K562 (cell line): Measurements from ENCODE around the gene CAMSAP2. TPM values are rescaled to one million over a fixed set of nuclear protein-coding genes. Genes with fewer than 3 reads are reported as not detected.

ENCODE experiments used
- ATAC-seq: fragments of 200-7000 bp; cut with Tn5 transposase; 3 replicates; pipeline ENCODE4 v1.9.1; 2020; ENCODE audit warnings: moderate library complexity
- BruUV-seq: library from RNA; stranded (reverse); fragments of 400-500 nt; replicated peaks from 2 replicates; lab custom pipeline; 2021; lab: Mats Ljungman, UMichigan
- CTCF ChIA-PET: fragments of 300-600 bp; formaldehyde crosslinking; extraction: SDS; loops from one replicate; lab custom pipeline; 2021; ENCODE audit warnings: low intra/inter-chr PET ratio; lab: Yijun Ruan, JAX
- POLR2A ChIA-PET: fragments of 300-600, 350-650 bp; sonication (Branson Sonifier 250); formaldehyde crosslinking; extraction: SDS; loops from one replicate; lab custom pipeline; 2021; ENCODE audit warnings: antibody characterized with exemption, inconsistent platforms; lab: Yijun Ruan, JAX
- DNase-seq, 4 experiments: peaks; one replicate each; pipeline versions ENCODE4 v3.0.0 to v3.0.0-alpha.2; 2011 to 2018; ENCODE audit warnings: low spot score in 3 of 4, mixed read lengths in 3 of 4; ENCODE audit errors: extremely low read depth in 1 of 4
- FAIRE-seq: peaks from 2 replicates; lab custom pipeline; 2011; peaks lifted over from hg19 to GRCh38; lab: Jason Lieb, UNC
- H2AFZ ChIP-seq: 2 replicates; pipeline ENCODE4 v1.6.0; 2011; ENCODE audit warnings: low read depth, low read length, control low read depth, inconsistent platforms
- H3K27ac ChIP-seq: fragments of 200-600 bp; 3 replicates; pipeline ENCODE4 v1.8.0; 2011; ENCODE audit warnings: low read depth, mild to moderate bottlenecking, control low read depth, inconsistent platforms, low read length, moderate library complexity, mixed read lengths; ENCODE audit errors: extremely low read depth
- H3K27me3 ChIP-seq, 2 experiments: fragments of 300-600 bp in 1 of 2; 2 replicates in 1 of 2; 3 replicates in 1 of 2; pipeline versions ENCODE4 v1.6.0 to v1.8.0; 2011; ENCODE audit warnings: inconsistent platforms in 2 of 2, low read length in 2 of 2, mild to moderate bottlenecking in 1 of 2, mixed read lengths in 1 of 2, moderate library complexity in 1 of 2; ENCODE audit not compliant: control insufficient read depth in 2 of 2, insufficient read depth in 2 of 2
- H3K36me3 ChIP-seq: fragments of 300-600 bp; 3 replicates; pipeline ENCODE4 v1.8.0; 2011; ENCODE audit warnings: mild to moderate bottlenecking, low read length, inconsistent platforms; ENCODE audit not compliant: control insufficient read depth, insufficient read depth
- H3K4me1 ChIP-seq, 2 experiments: fragments of 200-600 bp in 1 of 2; replicated peaks in 1 of 2; 2 replicates in 1 of 2; 3 replicates in 1 of 2; pipeline versions ENCODE4 v1.5.1 to v1.8.0; 2011; ENCODE audit warnings: inconsistent platforms in 2 of 2, low read length in 2 of 2, mild to moderate bottlenecking in 1 of 2, mixed read lengths in 1 of 2, moderate library complexity in 1 of 2; ENCODE audit not compliant: control insufficient read depth in 2 of 2, insufficient read depth in 2 of 2
- H3K4me2 ChIP-seq: 2 replicates; pipeline ENCODE4 v1.6.1; 2011; ENCODE audit warnings: low read length, control low read depth, inconsistent platforms, mixed read lengths; ENCODE audit not compliant: insufficient read depth
- H3K4me3 ChIP-seq: fragments of 200-600 bp; sonication (generic), shearing (Covaris generic); 2 replicates; pipeline ENCODE4 v1.5.1; 2016; ENCODE audit warnings: control low read depth, inconsistent platforms
- H3K79me2 ChIP-seq: fragments of 200-600 bp; 3 replicates; pipeline ENCODE4 v1.8.0; 2011; ENCODE audit warnings: low read length, inconsistent platforms; ENCODE audit not compliant: control insufficient read depth, insufficient read depth
- H3K9ac ChIP-seq, 2 experiments: 2 replicates each; pipeline versions ENCODE4 v1.6.0 to v1.6.1; 2011; ENCODE audit warnings: low read depth in 2 of 2, low read length in 2 of 2, control low read depth in 1 of 2, inconsistent platforms in 1 of 2, mild to moderate bottlenecking in 1 of 2, mixed read lengths in 1 of 2; ENCODE audit not compliant: insufficient read depth in 1 of 2
- H3K9me1 ChIP-seq: one replicate; pipeline ENCODE4 v1.6.0; 2011; ENCODE audit warnings: inconsistent platforms, mild to moderate bottlenecking, low read length, moderate library complexity; ENCODE audit not compliant: control insufficient read depth, insufficient read depth
- H3K9me3 ChIP-seq: replicated peaks from 2 replicates; pipeline ENCODE4 v1.5.1; 2011; ENCODE audit warnings: low read depth, low read length, inconsistent platforms; ENCODE audit not compliant: control insufficient read depth, insufficient read depth
- H4K20me1 ChIP-seq: replicated peaks from 2 replicates; pipeline ENCODE4 v1.6.1; 2011; ENCODE audit warnings: low read length, inconsistent platforms, mixed read lengths; ENCODE audit not compliant: control insufficient read depth, insufficient read depth
- CEBPG ChIP-seq, 3 experiments: fragments of 200-800 bp in 1 of 3; sonication (Bioruptor generic) in 1 of 3; sonication (generic) in 1 of 3; formaldehyde crosslinking in 1 of 3; IDR thresholded peaks in 2 of 3; conservative IDR thresholded peaks in 1 of 3; 2 replicates each; pipeline versions ENCODE4 v1.6.1 to v1.8.0; 2016 to 2022; ENCODE audit warnings: missing compliant biosample characterization in 2 of 3, missing genetic modification characterization in 2 of 3, mild to moderate bottlenecking in 1 of 3, missing genetic modification reagents in 1 of 3
- GABPB2 ChIP-seq: fragments of 250-450 bp; sonication (Bioruptor Pico); conservative IDR thresholded peaks from 2 replicates; pipeline ENCODE4 v1.5.1; 2021; ENCODE audit warnings: mild to moderate bottlenecking
- HINFP ChIP-seq: fragments of 450-650 bp; conservative IDR thresholded peaks from 2 replicates; pipeline ENCODE4 v1.6.1; 2016; ENCODE audit warnings: missing genetic modification characterization, low read depth, mild to moderate bottlenecking, control low read depth, missing compliant biosample characterization
- HMBOX1 ChIP-seq: sonication (generic); IDR thresholded peaks from 2 replicates; pipeline ENCODE4 v1.6.1; 2016
- PML ChIP-seq: IDR thresholded peaks from 2 replicates; pipeline ENCODE4 v1.6.1; 2012; ENCODE audit warnings: low read length, inconsistent platforms
- PURB ChIP-seq: sonication (generic); formaldehyde crosslinking; IDR thresholded peaks from 2 replicates; pipeline ENCODE4 v1.9.0; 2021; ENCODE audit warnings: low read depth, mild to moderate bottlenecking, missing genetic modification reagents
- RFX7 ChIP-seq: fragments of 250-450 bp; sonication (Bioruptor Pico); IDR thresholded peaks from 2 replicates; pipeline ENCODE4 v1.5.1; 2021; ENCODE audit warnings: mild to moderate bottlenecking
- STAT5A ChIP-seq: IDR thresholded peaks from 2 replicates; pipeline ENCODE4 v1.6.1; 2012; ENCODE audit warnings: low read length, inconsistent platforms, borderline replicate concordance
- ZNF318 ChIP-seq, 2 experiments: fragments of 450-650 bp; IDR thresholded peaks; 2 replicates each; pipeline ENCODE4 v1.6.1; 2016; ENCODE audit warnings: mild to moderate bottlenecking in 2 of 2, borderline replicate concordance in 1 of 2, low read depth in 1 of 2, moderate library complexity in 1 of 2
- WGBS: fragments of 100-300 bp; shearing (Covaris generic); methylation state at CpG from one replicate; pipeline ENCODE4 v1.1.6; 2016; ENCODE audit warnings: low coverage, mixed read lengths; ENCODE audit not compliant: insufficient coverage; ENCODE audit errors: missing lambda C conversion rate; 5-methylcytosine and 5-hydroxymethylcytosine counted together
- in situ Hi-C: fragments of 300-500 bp; cut with MboI; formaldehyde crosslinking; loops from 4 replicates; pipeline ENCODE4 v1.15.0; 2018; ENCODE audit warnings: inconsistent platforms, mixed read lengths
- intact Hi-C: fragments of 100-400 bp; cut with micrococcal nuclease; formaldehyde crosslinking; loops from 2 replicates; pipeline ENCODE4 v1.14.2; 2022
- polyA plus RNA-seq, 8 experiments: library from polyadenylated mRNA; depleted of rRNA in 4 of 8; stranded (reverse) in 5 of 8; unstranded in 3 of 8; fragments of >200 nt; fragmentation: Nextera tagmentation in 2 of 8; fragmentation: Illumina TruSeq in 1 of 8; extraction: Ambion mirVana in 2 of 8; extraction: Trizol in 1 of 8; gene quantifications; 2 replicates each; pipeline versions ENCODE4 v1.2.1 to v1.2.3, GENCODE V29; 2011 to 2014; ENCODE audit warnings: inconsistent platforms in 1 of 8, missing spikeins in 1 of 8
- total RNA-seq, 7 experiments: library from RNA; depleted of rRNA in 6 of 7; stranded (reverse); fragments of >200 nt in 6 of 7; fragmentation: Illumina TruSeq in 2 of 7; extraction: Trizol in 2 of 7; gene quantifications; 2 replicates each; pipeline versions ENCODE4 v1.2.1 to v1.2.3, GENCODE V29; 2011 to 2021; ENCODE audit warnings: low replicate concordance in 1 of 7

Gene CAMSAP2
- total and polyA plus RNA-seq, 9 of the 15 experiments (the other 6 are each of a cell fraction or from before 2014, with no cell fraction given): 1.4 to 7.5 (median 2.7) TPM

- WGBS: 30% methylated on average over 2 of the region's 2 CpGs
- peaks cover 0 to 5% of the 10 kb centered on the region in 2 experiments; a peak in 3 of 5 replicates for H3K4me1 ChIP-seq
- H3K79me2 ChIP-seq: no peaks in the 10 kb centered on the region
- DNase-seq (no peak), FAIRE-seq (no peak), ATAC-seq (no peak)
- intact Hi-C loops (no loop called here), in situ Hi-C loops (no loop called here)
- no peaks in the 10 kb centered on the region for H3K27me3 ChIP-seq
- no peaks in the 10 kb centered on the region for H3K9me3 ChIP-seq
- H3K4me3 ChIP-seq: no peak overlapping the region
- H2AFZ ChIP-seq: 0 out of 2 replicates have a peak overlapping the region, but pooled peaks have one; percentile 6
- H3K27ac ChIP-seq: no peak overlapping the region
- H3K4me2 ChIP-seq: no peak overlapping the region
- no peak overlapping the region for H3K9ac ChIP-seq
- ChIA-PET POLR2A (interaction anchor here (2.4 kb wide), 1 partner anchor 14 kb away, joined by 6 read pairs; no protein-coding TSS in a partner anchor), CTCF (no interaction called here)
- no peaks in the 10 kb centered on the region for H3K9me1 ChIP-seq
- BruUV-seq: no TSS peak
- no peaks in the 10 kb centered on the region for H3K36me3 ChIP-seq
- H4K20me1 ChIP-seq: no peaks in the 10 kb centered on the region
- TF ChIP-seq GABPB2: no peak
- no peak for TF ChIP-seq RFX7 (CRISPR knock-in tag)
- no peak for TF ChIP-seq PML
- 0 out of 4 replicates have a peak, but pooled peaks of 1 of the 2 experiments have one; percentile 32 for TF ChIP-seq ZNF318 (IDR thresholded peaks at IDR 0.05; ENCODE audit: borderline replicate concordance in 1 of 2, low read depth in 1 of 2)
- TF ChIP-seq HINFP: no peak
- TF ChIP-seq CEBPG (CRISPR knock-in tag; IDR thresholded peaks at IDR 0.05): no peak
- TF ChIP-seq CEBPG (tag; conservative IDR thresholded peaks at IDR 0.05 in 1 of 2, IDR thresholded peaks at IDR 0.05 in 1 of 2): no peak
- no peak for TF ChIP-seq PURB (CRISPR knock-in tag)
- TF ChIP-seq HMBOX1: no peak
- no peak for TF ChIP-seq STAT5A
Observed at GRCh38 chr1:200779326-200779725, 40.6 kb downstream of the CAMSAP2 start.
